Fibroblast of peridontal ligament (primary cell): ENCODE data around the gene CDC42BPG.

Source experiments
- DNase-seq: peaks from one replicate; pipeline ENCODE4 v3.0.0-alpha.2; 2010; ENCODE audit errors: extremely low read depth

Gene CDC42BPG

GRCh38 chr11:64844330-64845128 is at the start of gene CDC42BPG:
Gene CDC42BPG (minus strand): TSS chr11:64844653. CDS start chr11:64844569, 84 bp downstream.
- peak; percentile 36 for DNase-seq

GRCh38 chr11:64893194-64894069 is 49.0 kb upstream of the CDC42BPG start:
- no peak for DNase-seq

GRCh38 chr11:64892838-64893193 is 48.4 kb upstream of the CDC42BPG start:
- DNase-seq = no peak

- no peak for DNase-seq
Measured at GRCh38 chr11:64892411-64892831, 48.0 kb upstream of the CDC42BPG start.

GRCh38 chr11:64891880-64892279 is 47.4 kb upstream of the CDC42BPG start:
- no peak for DNase-seq

- no peak for DNase-seq
Measured at GRCh38 chr11:64891215-64891848, 46.9 kb upstream of the CDC42BPG start.

GRCh38 chr11:64890522-64890939 is 46.1 kb upstream of the CDC42BPG start:
- DNase-seq = no peak

GRCh38 chr11:64888729-64889511 is 44.5 kb upstream of the CDC42BPG start:
- no peak for DNase-seq

GRCh38 chr11:64888406-64888728 is 43.9 kb upstream of the CDC42BPG start:
- DNase-seq = no peak

- peak; percentile 39 for DNase-seq
Measured at GRCh38 chr11:64887757-64888405, 43.4 kb upstream of the CDC42BPG start.

- DNase-seq = no peak
Measured at GRCh38 chr11:64887234-64887756, 42.8 kb upstream of the CDC42BPG start.

GRCh38 chr11:64885367-64886286 is 41.2 kb upstream of the CDC42BPG start:
- DNase-seq = peak; percentile 73

- no peak for DNase-seq
Measured at GRCh38 chr11:64884019-64884418, 39.6 kb upstream of the CDC42BPG start.

GRCh38 chr11:64883575-64883974 is 39.1 kb upstream of the CDC42BPG start:
- no peak for DNase-seq

- DNase-seq = no peak
Measured at GRCh38 chr11:64882243-64882642, 37.8 kb upstream of the CDC42BPG start.

- no peak for DNase-seq
Measured at GRCh38 chr11:64881476-64881875, 37.0 kb upstream of the CDC42BPG start.

- DNase-seq = peak; percentile 49
Measured at GRCh38 chr11:64880240-64881001, 36.0 kb upstream of the CDC42BPG start.

GRCh38 chr11:64879244-64879900 is 34.9 kb upstream of the CDC42BPG start:
- DNase-seq = no peak
